Cardiac fibroblast (primary cell): ENCODE measurements around the gene NKRF.
A peak's percentile ranks its signal among the peaks of the same experiment; 100 is the strongest.

Source experiments
- DNase-seq, 2 donors: peaks; one replicate each; pipeline versions ENCODE4 v3.0.0 to v3.0.0-alpha.2; 2010; ENCODE audit warnings: low read depth in 2 of 2
- H3K4me3 ChIP-seq, 2 donors: replicated peaks in 1 of 2; 1 replicate in 1 of 2; 2 replicates in 1 of 2; pipeline ENCODE4 v1.5.1; 2011; ENCODE audit warnings: low read depth in 2 of 2, low read length in 2 of 2, mild to moderate bottlenecking in 2 of 2, moderate library complexity in 1 of 2
- TF ChIP-seq, protein P1 (sequence below): IDR thresholded peaks from one replicate; pipeline ENCODE4 v1.5.1; 2011; ENCODE audit warnings: low read depth, mild to moderate bottlenecking, low read length, inconsistent platforms

NKRF gene

DNA sequence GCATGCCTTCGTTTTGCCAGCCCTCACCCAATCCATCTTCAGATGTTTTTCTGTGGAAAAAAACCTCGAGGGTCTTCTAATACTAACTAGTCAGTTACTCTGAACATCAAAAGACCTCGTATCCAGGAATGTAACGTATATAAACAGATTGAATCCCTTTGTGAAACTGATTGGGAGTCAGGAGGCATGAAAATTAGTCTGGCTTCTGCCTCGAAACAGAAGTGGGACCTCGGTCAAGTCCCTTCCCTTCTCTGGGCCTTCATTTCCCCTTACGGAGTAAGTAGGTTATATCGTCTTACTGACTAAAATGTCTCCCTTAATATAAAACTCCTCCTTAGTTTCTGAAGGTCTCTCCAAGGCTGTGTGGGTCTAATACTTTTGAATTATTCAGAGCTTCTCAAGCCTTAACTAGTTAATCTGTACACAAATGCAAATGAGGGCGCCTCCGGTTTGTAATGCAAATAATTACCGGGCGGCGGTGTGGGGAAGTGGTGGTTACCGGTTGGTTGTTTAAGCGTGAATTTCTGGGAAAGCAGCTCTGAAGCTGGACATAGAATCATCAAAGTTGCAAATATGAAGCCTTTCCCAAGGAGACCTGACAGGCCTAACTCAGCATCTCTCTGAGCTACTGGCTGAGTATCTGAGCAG, 11.4 kb upstream of the NKRF start:
- DNase-seq = no peak
- no peak overlapping the region for H3K4me3 ChIP-seq
- TF ChIP-seq, protein P1, sequence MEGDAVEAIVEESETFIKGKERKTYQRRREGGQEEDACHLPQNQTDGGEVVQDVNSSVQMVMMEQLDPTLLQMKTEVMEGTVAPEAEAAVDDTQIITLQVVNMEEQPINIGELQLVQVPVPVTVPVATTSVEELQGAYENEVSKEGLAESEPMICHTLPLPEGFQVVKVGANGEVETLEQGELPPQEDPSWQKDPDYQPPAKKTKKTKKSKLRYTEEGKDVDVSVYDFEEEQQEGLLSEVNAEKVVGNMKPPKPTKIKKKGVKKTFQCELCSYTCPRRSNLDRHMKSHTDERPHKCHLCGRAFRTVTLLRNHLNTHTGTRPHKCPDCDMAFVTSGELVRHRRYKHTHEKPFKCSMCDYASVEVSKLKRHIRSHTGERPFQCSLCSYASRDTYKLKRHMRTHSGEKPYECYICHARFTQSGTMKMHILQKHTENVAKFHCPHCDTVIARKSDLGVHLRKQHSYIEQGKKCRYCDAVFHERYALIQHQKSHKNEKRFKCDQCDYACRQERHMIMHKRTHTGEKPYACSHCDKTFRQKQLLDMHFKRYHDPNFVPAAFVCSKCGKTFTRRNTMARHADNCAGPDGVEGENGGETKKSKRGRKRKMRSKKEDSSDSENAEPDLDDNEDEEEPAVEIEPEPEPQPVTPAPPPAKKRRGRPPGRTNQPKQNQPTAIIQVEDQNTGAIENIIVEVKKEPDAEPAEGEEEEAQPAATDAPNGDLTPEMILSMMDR = no peak

DNA sequence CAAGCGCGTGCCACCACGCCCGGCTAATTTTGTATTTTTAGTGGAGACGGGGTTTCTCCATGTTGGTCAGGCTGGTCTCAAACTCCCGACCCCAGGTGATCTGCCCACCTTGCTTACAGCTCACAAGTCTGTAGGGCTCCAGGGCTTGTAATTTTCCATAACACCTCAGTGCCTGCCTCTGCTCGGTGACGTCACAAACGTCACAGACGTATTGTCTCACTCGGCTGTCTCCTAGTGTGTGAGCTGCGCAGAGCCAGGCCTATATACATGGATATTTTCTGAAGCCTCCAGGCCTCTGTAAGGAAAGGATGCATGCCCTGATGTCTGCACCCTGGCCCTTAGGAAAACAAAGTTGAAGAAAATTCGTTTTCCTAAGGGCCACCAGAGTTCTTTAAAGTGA, 8.6 kb upstream of the NKRF start:
- DNase-seq = no peak
- no peak overlapping the region for H3K4me3 ChIP-seq
- TF ChIP-seq, protein P1 = no peak

DNA sequence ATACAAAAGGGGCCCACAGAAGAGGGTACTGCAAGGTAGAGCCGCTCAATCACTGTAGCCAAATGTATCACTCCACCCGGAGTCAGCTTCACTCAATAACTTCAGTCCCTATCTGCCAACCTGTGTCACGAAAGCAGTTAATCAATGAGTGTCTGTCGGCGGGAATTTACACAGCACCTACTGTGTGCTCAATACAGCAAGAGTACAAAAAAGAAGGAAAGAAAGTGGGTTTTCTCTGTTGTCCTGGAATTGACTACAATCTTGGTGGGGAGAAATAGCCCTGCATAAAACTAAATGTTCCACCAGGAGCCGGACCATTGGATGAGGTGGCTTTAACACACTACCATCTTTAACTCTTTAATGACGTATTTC, 780 bp upstream of the NKRF start:
- peak overlapping the region; percentile 8 to 87 for H3K4me3 ChIP-seq
- TF ChIP-seq, protein P1 = no peak
- no peak for DNase-seq

DNA sequence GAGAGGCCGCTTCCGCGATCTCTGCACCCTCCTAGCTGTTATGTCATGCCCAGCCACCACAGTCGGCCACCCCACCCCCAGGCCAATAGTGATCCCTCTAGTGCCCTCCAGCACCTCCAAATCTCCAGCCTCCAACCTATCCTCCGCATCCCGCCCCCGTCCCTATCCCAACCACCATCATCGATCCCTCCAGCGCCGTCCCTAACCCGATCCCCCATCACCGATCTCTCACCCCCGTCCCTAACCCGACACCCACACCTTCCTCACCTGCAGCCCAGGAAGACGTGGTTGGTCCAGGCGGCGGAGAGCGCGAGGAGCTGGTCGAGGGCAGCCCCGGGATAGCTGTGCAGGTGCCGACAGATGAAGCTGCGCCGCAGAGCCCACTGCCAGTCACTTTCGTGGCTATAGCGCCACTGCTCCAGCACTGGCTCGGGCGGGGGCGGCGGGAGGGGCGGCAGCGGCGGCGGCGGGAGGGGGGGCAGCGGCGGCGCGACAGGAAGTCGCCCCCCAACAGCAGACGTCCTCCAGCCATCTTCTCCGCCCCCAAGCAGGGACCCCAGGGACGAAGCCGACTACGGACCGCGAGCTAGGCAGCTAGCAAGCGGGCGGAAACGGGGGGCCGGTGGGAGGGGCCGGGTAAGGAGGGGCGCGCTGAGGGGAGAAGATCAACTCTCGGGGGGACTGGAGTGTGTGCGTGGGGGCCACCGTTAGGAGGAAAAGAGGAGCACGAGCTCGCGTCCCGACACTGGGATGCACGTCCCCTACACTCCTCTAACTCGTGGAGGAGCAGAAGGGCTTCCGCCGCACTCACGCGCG, 552 bp downstream of the NKRF start:
- TF ChIP-seq, protein P1 = no peak
- peak; percentile 2 to 11 for DNase-seq

DNA sequence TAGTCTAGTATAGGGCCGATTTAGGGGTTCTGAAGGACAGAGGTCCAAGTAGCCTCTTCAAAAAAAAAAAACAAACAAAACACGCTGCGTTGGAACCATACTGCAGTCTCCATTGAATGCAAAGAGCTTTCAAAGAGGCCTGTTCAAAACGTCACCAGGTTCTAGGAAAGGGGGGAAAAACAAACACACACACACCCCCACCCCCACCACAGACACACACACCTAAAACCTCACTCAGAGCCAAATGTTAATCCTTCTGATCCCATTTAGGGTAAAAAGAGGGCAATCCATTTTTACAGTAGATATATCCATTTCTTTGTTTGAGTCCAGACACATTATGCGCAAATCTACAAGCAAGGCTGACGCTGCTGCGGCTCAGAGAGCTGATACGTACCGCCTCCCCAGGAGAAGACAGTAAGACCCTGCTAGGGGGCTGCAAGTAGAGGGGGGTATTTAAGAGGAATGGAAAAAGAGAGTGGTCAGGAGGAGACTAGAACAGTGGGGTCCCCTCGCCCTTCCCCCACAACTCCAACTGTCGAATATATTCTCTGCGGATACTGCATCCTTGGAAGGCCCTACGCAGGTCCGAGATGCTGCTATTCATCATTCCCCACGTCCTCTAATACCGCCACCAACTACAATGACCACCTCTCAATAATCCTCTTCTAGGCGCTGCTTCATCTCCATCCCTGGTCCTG, 1.3 kb downstream of the NKRF start:
- TF ChIP-seq, protein P1 = no peak
- H3K4me3 ChIP-seq = peak overlapping the region; percentile 87
- no peak for DNase-seq

More for the DNA sequence above, 552 bp downstream of the NKRF start:
- H3K4me3 ChIP-seq = peak overlapping the region; percentile 87

DNA sequence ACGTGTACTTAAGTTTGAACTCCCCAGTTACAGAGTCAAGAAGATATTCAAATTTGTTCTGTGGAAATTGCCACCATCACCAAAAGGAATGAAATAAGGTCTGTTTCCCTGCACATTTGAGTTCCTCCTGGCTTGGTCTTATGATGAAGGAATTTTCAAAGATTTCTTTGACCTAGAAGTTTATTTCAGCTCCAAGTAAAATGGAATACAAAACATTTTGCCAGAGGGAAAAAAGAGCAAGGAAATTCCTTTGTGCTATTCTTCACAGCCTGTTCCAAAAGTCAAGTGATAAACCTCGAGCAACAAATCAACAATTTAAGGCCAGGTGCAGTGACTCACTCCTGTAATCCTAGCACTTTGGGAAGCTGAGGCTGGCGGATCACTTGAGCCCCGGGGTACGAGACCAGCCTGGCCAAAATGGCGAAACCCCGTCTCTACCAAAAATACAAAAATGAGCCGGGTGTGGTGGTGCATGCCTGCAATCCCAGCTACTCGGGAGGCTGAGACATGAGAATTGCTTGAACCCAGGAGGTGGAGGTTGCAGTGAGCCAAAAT, 3.4 kb downstream of the NKRF start:
- H3K4me3 ChIP-seq = no peak overlapping the region
- no peak for DNase-seq
- TF ChIP-seq, protein P1 = no peak
